GM12878 (cell line): Measurements from ENCODE around the gene PYM1. TPM values are rescaled to one million over a fixed set of nuclear protein-coding genes. Genes with fewer than 3 reads are reported as not detected.
A peak's percentile ranks its signal among the peaks of the same experiment; 100 is the strongest.

Experiments
- ATAC-seq: fragments of 200-7000 bp; cut with Tn5 transposase; 3 replicates; pipeline ENCODE4 v1.9.1; 2020; ENCODE audit warnings: mild to moderate bottlenecking, moderate library complexity
- BruUV-seq: library from RNA; stranded (reverse); fragments of 400-500 nt; replicated peaks from 2 replicates; lab custom pipeline; 2021; lab: Mats Ljungman, UMichigan
- CTCF ChIA-PET: fragments of 300-600 bp; sonication (Branson Sonifier 250); formaldehyde crosslinking; extraction: SDS; loops from one replicate; lab custom pipeline; 2021; ENCODE audit warnings: inconsistent platforms; lab: Yijun Ruan, JAX
- POLR2A ChIA-PET: fragments of 350-600 bp; formaldehyde crosslinking; extraction: SDS; loops from one replicate; lab custom pipeline; 2021; ENCODE audit warnings: inconsistent platforms; lab: Charles Lee
- RAD21 ChIA-PET: fragments of 300-600 bp; sonication (Branson Sonifier 250); formaldehyde crosslinking; loops from one replicate; lab custom pipeline; 2023; ENCODE audit warnings: antibody characterized with exemption; ENCODE audit not compliant: unreplicated experiment; lab: Charles Lee
- SMC1A ChIA-PET: fragments of 300-600 bp; sonication (Branson Sonifier 250); formaldehyde crosslinking; loops from one replicate; lab custom pipeline; 2023; ENCODE audit not compliant: unreplicated experiment, uncharacterized antibody; lab: Charles Lee
- DNase-seq: peaks from one replicate; pipeline ENCODE4 v3.0.0-alpha.2; 2011; ENCODE audit warnings: low read depth, low spot score
- FAIRE-seq: peaks from 3 replicates; lab custom pipeline; 2011; peaks lifted over from hg19 to GRCh38; lab: Jason Lieb, UNC
- H2AFZ ChIP-seq: 2 replicates; pipeline ENCODE4 v1.6.0; 2011; ENCODE audit warnings: low read depth, low read length, control low read depth; ENCODE audit not compliant: control insufficient read depth
- H3K27ac ChIP-seq: 2 replicates; pipeline ENCODE4 v1.5.1; 2011; ENCODE audit warnings: control low read depth; ENCODE audit not compliant: control insufficient read depth, insufficient read depth
- H3K27me3 ChIP-seq, 2 experiments: replicated peaks in 1 of 2; 2 replicates each; pipeline versions ENCODE4 v1.6.0 to v1.6.1; 2011; ENCODE audit warnings: low read length in 1 of 2; ENCODE audit not compliant: control insufficient read depth in 2 of 2, insufficient read depth in 2 of 2
- H3K36me3 ChIP-seq, 2 experiments: 2 replicates each; pipeline ENCODE4 v1.5.1; 2011; ENCODE audit warnings: low read length in 1 of 2; ENCODE audit not compliant: control insufficient read depth in 2 of 2, insufficient read depth in 2 of 2
- H3K4me1 ChIP-seq: 2 replicates; pipeline ENCODE4 v1.6.1; 2011; ENCODE audit warnings: mild to moderate bottlenecking, low read length, moderate library complexity, mixed read lengths; ENCODE audit not compliant: control insufficient read depth, insufficient read depth
- H3K4me2 ChIP-seq: 2 replicates; pipeline ENCODE4 v1.6.0; 2011; ENCODE audit warnings: control low read depth; ENCODE audit not compliant: control insufficient read depth, insufficient read depth
- H3K4me3 ChIP-seq: fragments of 200-600 bp; sonication (generic); 2 replicates; pipeline ENCODE4 v1.5.1; 2016
- H3K79me2 ChIP-seq: 2 replicates; pipeline ENCODE4 v1.6.0; 2011; ENCODE audit warnings: low read length; ENCODE audit not compliant: control insufficient read depth, insufficient read depth
- H3K9ac ChIP-seq: 2 replicates; pipeline ENCODE4 v1.8.0; 2011; ENCODE audit warnings: low read length, control low read depth, mixed read lengths; ENCODE audit not compliant: control insufficient read depth, insufficient read depth
- H3K9me3 ChIP-seq: replicated peaks from 3 replicates; pipeline ENCODE4 v1.5.1; 2011; ENCODE audit warnings: mild to moderate bottlenecking, low read length; ENCODE audit not compliant: control insufficient read depth, insufficient read depth
- H4K20me1 ChIP-seq: 2 replicates; pipeline ENCODE4 v1.6.0; 2011; ENCODE audit not compliant: control insufficient read depth, insufficient read depth
- BCL11A ChIP-seq: IDR thresholded peaks from 2 replicates; pipeline ENCODE4 v1.6.1; 2011; ENCODE audit warnings: low read depth, low read length
- FOXK2 ChIP-seq: fragments of 450-650 bp; IDR thresholded peaks from 2 replicates; pipeline ENCODE4 v1.6.1; 2017; ENCODE audit warnings: mild to moderate bottlenecking, moderate library complexity
- POLR2A ChIP-seq: IDR thresholded peaks from 2 replicates; pipeline ENCODE4 v1.6.1; 2011; ENCODE audit warnings: low read depth, mild to moderate bottlenecking, low read length
- POLR2AphosphoS2 ChIP-seq: IDR thresholded peaks from 2 replicates; pipeline ENCODE4 v1.6.1; 2011; ENCODE audit warnings: low read depth, mild to moderate bottlenecking, low read length, improper control_type of control experiment, moderate library complexity
- RCOR1 ChIP-seq: conservative IDR thresholded peaks from 2 replicates; pipeline ENCODE4 v1.6.1; 2012; ENCODE audit warnings: low read depth, low read length, improper control_type of control experiment
- ZBTB4 ChIP-seq: fragments of 450-650 bp; formaldehyde crosslinking; IDR thresholded peaks from 2 replicates; pipeline ENCODE4 v1.4.0; 2022; ENCODE audit warnings: mild to moderate bottlenecking, moderate library complexity
- ZNF384 ChIP-seq: IDR thresholded peaks from 2 replicates; pipeline ENCODE4 v1.6.1; 2012; ENCODE audit warnings: low read depth, mild to moderate bottlenecking, low read length, improper control_type of control experiment, borderline replicate concordance
- ZSCAN29 ChIP-seq: fragments of 450-650 bp; IDR thresholded peaks from 2 replicates; pipeline ENCODE4 v1.6.1; 2017; ENCODE audit warnings: mild to moderate bottlenecking, moderate library complexity
- WGBS: methylation state at CpG from one replicate; pipeline ENCODE4 v1.1.6; 2016; ENCODE audit warnings: low lambda C conversion rate; ENCODE audit not compliant: insufficient replicate concordance, insufficient coverage; ENCODE audit errors: missing lambda C conversion rate; 5-methylcytosine and 5-hydroxymethylcytosine counted together
- in situ Hi-C: fragments of 300-500 bp; cut with MboI; formaldehyde crosslinking; loops from 9 replicates; pipeline ENCODE4 v1.14.3; 2018; ENCODE audit warnings: mixed read lengths
- intact Hi-C: fragments of 100-400 bp; cut with micrococcal nuclease; formaldehyde crosslinking; loops from one replicate; pipeline ENCODE4 v1.14.2; 2022; ENCODE audit not compliant: unreplicated experiment
- polyA plus RNA-seq, 11 experiments: library from polyadenylated mRNA; depleted of rRNA in 4 of 11; unstranded in 6 of 11; stranded (reverse) in 5 of 11; fragments of >200 nt; fragmentation: Nextera tagmentation in 4 of 11; fragmentation: Illumina TruSeq in 1 of 11; extraction: Ambion mirVana in 4 of 11; extraction: Trizol in 1 of 11; gene quantifications; 1 replicate in 1 of 11; 2 replicates in 10 of 11; pipeline versions ENCODE4 v1.2.1 to v1.2.3, GENCODE V29; 2011 to 2016; ENCODE audit warnings: inconsistent platforms in 2 of 11, missing spikeins in 2 of 11, low read depth in 1 of 11
- total RNA-seq, 4 experiments: library from RNA; depleted of rRNA in 3 of 4; stranded (reverse); fragments of >200 nt in 3 of 4; fragmentation: Illumina TruSeq in 1 of 4; extraction: Trizol in 1 of 4; gene quantifications; 2 replicates each; pipeline versions ENCODE4 v1.2.1 to v1.2.3, GENCODE V29; 2013 to 2021

Gene PYM1
- total and polyA plus RNA-seq, 10 of the 15 experiments (the other 5 are each of a cell fraction or from before 2014, with no cell fraction given), result 33.9 to 93.4 (median 55.8) TPM

GRCh38 chr12:55972911-55973598 is 45.4 kb upstream of the PYM1 start (continued):
- TF ChIP-seq ZBTB4 (CRISPR knock-in tag) (no peak), BCL11A (no peak), ZSCAN29 (no peak), RCOR1 (no peak), POLR2A (no peak), POLR2AphosphoS2 (no peak)
- TF ChIP-seq, all 136 proteins: peak for 23

GRCh38 chr12:55972456-55972855 is 44.8 kb upstream of the PYM1 start:
- no peak for FAIRE-seq
- H3K36me3 ChIP-seq, result peaks cover 0 to 10% of the 10 kb centered on the region in 2 experiments
- no TSS peak for BruUV-seq
- H3K9me3 ChIP-seq, result no peaks in the 10 kb centered on the region
- no peak overlapping the region for H2AFZ ChIP-seq
- no peak for DNase-seq
- no peak for ATAC-seq
- no peaks in the 10 kb centered on the region for H4K20me1 ChIP-seq
- H3K27ac ChIP-seq, result peak overlapping the region; percentile 79
- ChIA-PET POLR2A (interaction anchor here (0.6 to 3.6 kb wide), 5 partner anchors 12 to 156 kb away, joined by 3 to 85 read pairs (median 46); partner anchors contain the start of genes DGKA, PYM1 and SUOX), CTCF (interaction anchor here (1.2 to 3.1 kb wide), 2 partner anchors 33 to 75 kb away, joined by 4 to 22 read pairs; no protein-coding TSS in a partner anchor), RAD21 (interaction anchor here (0.7 to 3.5 kb wide), 3 partner anchors 24 to 243 kb away, joined by 3 to 30 read pairs (median 25); partner anchors contain the start of genes CD63, DGKA, PYM1 and SUOX), SMC1A (interaction anchor here (0.5 to 2.9 kb wide), 2 partner anchors 10 to 263 kb away, joined by 3 to 37 read pairs; no protein-coding TSS in a partner anchor)
- peaks cover 7% of the 10 kb centered on the region; the same call in 1 of the 2 replicates for H3K4me1 ChIP-seq
- peak overlapping the region; percentile 82 for H3K4me3 ChIP-seq
- peaks cover 52% of the 10 kb centered on the region for H3K79me2 ChIP-seq
- intact Hi-C loops, result loop anchor here (5.0 kb wide), 1 partner anchor 475 kb away; the partner anchor contains the start of gene TIMELESS
- peak overlapping the region; percentile 80 for H3K4me2 ChIP-seq
- H3K27me3 ChIP-seq, result no peaks in the 10 kb centered on the region
- TF ChIP-seq FOXK2 (no peak), ZNF384 (peak; percentile 80)
- peak overlapping the region; percentile 78 for H3K9ac ChIP-seq
- in situ Hi-C loops, result no loop called here
- 0% methylated on average over 1 of the region's 1 CpG for WGBS
